Measurements from ENCODE around the gene NTM.

DNA sequence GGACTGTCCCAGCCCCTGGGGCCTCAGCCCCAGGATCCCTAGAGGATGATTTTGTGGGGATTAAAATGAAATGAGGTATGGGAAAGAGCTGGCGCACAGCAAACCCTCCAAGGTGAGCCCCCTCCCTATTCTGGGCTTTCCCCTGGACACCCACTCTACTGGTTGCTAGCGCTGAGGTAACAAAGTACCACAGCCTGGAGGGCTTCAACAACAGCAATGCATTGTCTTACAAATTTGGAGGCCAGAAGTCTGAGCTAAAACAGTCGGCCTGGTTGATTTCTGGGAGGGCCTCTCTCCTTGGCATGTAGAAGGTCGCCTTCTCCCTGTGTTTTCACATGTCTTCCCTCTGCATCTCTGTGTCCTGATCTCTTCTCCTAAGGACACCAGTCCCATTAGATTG, 913.6 kb downstream of the NTM start:
- TF ChIP-seq, protein P1, sequence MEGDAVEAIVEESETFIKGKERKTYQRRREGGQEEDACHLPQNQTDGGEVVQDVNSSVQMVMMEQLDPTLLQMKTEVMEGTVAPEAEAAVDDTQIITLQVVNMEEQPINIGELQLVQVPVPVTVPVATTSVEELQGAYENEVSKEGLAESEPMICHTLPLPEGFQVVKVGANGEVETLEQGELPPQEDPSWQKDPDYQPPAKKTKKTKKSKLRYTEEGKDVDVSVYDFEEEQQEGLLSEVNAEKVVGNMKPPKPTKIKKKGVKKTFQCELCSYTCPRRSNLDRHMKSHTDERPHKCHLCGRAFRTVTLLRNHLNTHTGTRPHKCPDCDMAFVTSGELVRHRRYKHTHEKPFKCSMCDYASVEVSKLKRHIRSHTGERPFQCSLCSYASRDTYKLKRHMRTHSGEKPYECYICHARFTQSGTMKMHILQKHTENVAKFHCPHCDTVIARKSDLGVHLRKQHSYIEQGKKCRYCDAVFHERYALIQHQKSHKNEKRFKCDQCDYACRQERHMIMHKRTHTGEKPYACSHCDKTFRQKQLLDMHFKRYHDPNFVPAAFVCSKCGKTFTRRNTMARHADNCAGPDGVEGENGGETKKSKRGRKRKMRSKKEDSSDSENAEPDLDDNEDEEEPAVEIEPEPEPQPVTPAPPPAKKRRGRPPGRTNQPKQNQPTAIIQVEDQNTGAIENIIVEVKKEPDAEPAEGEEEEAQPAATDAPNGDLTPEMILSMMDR (IDR thresholded peaks at IDR 0.05), result no peak
- no peak for TF ChIP-seq POLR2A (IDR thresholded peaks at IDR 0.05)
